Sigmoid colon (tissue), 4 donors: ENCODE data around the gene PARVG.

ENCODE experiments used
- EP300 ChIP-seq, 4 donors: sonication (generic); formaldehyde crosslinking; IDR thresholded peaks; one replicate each; pipeline ENCODE4 v1.6.1; 2017; ENCODE audit warnings: antibody characterized with exemption in 4 of 4
- POLR2AphosphoS5 ChIP-seq, 4 donors: sonication (generic); formaldehyde crosslinking; IDR thresholded peaks; one replicate each; pipeline ENCODE4 v1.6.1; 2017; ENCODE audit warnings: antibody characterized with exemption in 4 of 4
- TF ChIP-seq, protein P1 (sequence below), 4 experiments: fragments of 450-650 bp in 3 of 4; fragments of 200-600 bp in 1 of 4; IDR thresholded peaks; one replicate each; pipeline ENCODE4 v1.5.1; 2016 to 2019; ENCODE audit warnings: antibody characterized with exemption in 4 of 4, mild to moderate bottlenecking in 3 of 4, moderate library complexity in 2 of 4

DNA sequence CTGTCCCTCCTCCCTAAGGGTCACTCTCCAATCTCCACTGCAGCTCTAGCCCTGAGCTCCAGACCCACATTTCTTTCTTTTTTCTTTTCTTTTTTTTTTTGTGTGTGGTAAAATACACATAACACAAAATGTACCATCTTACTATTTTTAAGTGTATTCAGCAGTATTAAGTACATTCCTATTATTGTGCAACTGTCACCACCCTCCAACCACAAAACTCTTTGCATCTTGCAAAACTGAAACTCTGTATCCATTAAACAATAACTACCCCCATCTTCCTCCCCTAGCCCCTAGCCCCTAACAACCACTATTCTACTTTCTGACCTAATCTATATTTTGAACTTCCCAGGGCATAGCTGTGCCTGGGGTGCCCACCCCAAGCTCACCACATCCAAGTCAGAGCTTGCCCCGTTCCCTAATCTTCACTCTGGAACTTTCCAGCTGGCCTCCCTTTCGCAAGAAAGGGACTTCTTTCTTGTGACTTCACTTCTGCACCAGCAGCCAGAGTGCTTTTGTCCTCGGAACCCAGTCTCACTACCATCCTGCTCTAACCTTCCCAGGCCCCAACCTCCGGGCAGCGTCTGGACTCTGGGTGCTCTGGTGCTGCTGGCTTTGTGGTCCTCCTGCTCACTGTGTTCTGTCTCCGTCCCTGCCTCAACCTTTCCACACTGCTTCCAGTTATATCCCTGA is 30.7 kb downstream of the PARVG start:
- TF ChIP-seq, protein P1, sequence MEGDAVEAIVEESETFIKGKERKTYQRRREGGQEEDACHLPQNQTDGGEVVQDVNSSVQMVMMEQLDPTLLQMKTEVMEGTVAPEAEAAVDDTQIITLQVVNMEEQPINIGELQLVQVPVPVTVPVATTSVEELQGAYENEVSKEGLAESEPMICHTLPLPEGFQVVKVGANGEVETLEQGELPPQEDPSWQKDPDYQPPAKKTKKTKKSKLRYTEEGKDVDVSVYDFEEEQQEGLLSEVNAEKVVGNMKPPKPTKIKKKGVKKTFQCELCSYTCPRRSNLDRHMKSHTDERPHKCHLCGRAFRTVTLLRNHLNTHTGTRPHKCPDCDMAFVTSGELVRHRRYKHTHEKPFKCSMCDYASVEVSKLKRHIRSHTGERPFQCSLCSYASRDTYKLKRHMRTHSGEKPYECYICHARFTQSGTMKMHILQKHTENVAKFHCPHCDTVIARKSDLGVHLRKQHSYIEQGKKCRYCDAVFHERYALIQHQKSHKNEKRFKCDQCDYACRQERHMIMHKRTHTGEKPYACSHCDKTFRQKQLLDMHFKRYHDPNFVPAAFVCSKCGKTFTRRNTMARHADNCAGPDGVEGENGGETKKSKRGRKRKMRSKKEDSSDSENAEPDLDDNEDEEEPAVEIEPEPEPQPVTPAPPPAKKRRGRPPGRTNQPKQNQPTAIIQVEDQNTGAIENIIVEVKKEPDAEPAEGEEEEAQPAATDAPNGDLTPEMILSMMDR (IDR thresholded peaks at IDR 0.05), result no peak
- no peak for TF ChIP-seq EP300 (IDR thresholded peaks at IDR 0.05)
- TF ChIP-seq POLR2AphosphoS5 (IDR thresholded peaks at IDR 0.05), result no peak
